ENCODE measurements around the gene SLC39A2.
"Not testable (repeated sequence)": the region's sequence is repeated elsewhere in the genome, so short reads cannot be mapped to it uniquely, and the experiment has no call there.

SLC39A2 gene

DNA sequence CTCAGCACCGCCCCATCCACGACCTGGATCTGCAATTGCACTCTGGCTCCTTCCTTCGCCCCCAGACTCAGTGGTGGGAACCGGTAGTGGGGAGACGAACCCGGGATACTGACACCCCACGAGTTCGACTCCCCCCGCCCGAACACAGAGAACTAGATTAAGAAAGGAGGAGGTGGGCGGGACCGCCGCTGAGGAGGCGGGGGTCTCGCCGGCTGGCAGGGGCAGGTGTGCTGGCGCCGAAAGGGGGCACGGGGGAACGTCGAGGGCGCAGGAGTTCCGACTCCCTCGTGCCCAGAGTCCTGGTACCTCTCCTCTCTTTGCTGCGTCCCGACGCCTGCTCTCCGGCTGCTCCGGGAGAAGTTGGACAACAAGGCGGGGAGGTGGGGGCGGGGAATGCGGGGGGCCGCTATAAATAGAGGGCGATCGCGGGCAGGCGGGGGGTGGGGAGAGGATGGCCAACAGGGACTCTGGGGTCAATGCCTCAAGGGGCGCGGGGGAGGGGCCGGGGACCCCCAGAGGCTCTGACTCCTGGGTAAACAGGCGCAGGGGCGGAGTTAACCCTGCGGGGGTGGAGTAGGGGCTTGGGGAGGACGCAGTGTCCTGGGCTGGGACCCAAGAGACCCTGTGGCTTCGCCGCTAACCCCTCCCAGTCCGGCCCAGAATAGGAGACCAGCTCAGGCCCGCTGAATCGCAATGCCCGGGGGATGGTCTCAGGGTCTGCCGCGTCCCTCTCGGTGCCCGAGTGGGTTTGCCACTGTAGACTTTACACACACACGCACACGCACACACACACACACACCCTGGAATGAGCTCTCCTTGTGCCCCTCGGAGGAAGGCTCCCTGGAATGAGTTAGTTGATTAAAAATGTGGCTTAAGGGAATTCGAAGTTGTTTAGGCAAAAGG, 26.5 kb downstream of the SLC39A2 start:
- DNase-seq, result peak; percentile 27 to 95 (median 81)

GRCh38 chr14:21026274-21026987, 27.3 kb downstream of the SLC39A2 start:
- DNase-seq, result peak in 55 of 58 donors; percentile 43 to 92 (median 81)

DNA sequence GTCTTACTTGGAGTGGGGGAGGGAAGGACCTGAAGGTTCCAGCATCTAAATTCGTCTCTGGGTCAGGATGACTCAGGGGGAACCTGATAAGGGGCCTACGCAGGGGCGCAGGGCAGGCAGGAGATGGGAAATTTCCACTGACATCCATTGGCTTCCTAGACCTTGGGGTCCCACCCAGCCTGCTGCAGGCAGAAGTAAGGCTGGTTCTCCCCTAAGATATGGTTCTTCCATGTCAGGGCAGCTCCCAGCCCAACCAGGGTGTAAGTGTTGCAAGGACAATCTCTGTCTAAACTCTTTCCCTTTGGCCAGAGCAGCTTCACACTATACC, 27.9 kb downstream of the SLC39A2 start:
- no peak for DNase-seq

- DNase-seq, result no peak
Measured at GRCh38 chr14:21029917-21030316, 30.8 kb downstream of the SLC39A2 start, which contains the start of gene TPPP2. TPPP2 (plus strand) TSS chr14:21030217; CDS start chr14:21030582, 365 bp downstream.

DNA sequence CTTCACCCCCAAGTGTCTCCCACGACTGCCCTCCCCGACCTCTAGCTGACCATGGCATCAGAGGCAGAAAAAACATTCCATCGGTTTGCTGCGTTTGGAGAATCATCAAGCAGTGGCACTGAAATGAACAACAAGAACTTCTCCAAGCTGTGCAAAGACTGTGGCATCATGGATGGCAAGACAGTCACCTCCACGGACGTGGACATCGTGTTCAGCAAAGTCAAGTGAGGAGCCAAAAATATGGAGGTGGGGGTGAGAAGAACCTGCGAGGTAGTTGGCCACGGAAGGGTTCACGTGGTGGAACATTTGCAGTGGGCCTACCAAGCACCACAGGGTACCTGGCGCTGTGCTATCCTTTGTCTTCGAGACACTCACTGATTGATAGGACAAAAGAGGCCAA, 31.4 kb downstream of the SLC39A2 start:
- no peak for DNase-seq

DNA sequence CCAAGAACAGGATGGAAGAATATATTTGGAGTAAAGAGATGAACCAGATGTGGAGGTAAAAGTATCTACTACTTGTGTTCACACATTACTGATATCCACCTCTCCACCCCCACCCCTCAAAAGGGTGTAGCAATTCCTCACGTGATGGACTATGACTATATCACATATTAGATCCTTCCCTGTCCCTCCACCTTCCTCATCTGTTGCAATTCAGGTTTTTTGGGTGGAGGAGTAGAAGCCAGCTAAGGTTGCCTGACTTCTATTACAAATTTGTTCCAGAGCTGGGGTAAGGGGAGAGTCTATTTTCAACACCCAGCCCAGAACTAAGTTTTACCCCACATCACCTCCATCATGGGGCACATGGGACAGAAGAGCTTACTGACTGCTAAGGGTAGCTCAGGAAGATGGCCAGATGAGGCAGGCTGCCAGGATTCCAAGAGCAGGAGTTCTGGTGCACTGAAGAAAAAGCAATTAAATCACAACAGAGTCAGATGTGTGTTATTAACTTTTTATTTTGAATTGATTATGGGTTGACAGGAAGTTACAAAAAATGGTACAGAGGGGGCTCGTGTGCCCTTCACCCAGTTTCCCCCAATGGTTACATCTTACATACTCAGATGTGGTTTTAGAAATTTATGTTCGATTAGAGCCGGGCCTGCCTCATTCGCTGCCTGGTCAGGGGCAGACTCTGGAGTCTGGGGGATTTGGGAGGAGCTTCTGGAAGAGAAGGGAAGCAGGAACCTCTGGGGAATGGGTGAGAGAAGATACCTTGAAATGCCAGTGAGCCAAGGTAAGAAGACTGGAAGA, 33.4 kb downstream of the SLC39A2 start:
- DNase-seq, result peak in 2 of 58 donors; percentile 4 to 17

GRCh38 chr14:21033133-21033698, 34.1 kb downstream of the SLC39A2 start:
- peak in 10 of 58 donors; percentile 7 to 49 (median 25) for DNase-seq

DNA sequence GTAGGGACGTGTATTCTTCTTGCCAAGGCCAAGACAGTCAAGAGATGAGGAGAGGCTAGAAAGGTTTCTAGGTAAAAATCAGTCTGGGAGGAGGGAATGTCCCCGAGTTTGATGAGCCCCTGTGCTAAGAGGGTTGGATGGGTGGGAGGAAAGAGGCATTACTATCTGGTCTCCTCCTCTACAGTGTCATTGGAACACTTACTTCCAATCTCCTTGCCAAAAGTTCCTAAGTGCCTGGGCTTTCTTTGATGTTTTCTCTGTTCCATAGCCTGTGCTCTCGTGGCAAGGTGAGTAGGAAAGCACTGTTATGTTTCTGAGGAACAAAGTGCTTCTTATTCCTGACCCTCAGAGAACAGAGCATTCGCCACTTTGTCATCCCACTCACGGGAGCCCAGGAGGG, 35.6 kb downstream of the SLC39A2 start, which contains the start of gene RNASE13:
TSS of gene RNASE13 (minus strand) at position 101 of the 400 bp plus-strand sequence. CDS start 519 bp downstream, outside the sequence.
- DNase-seq, result no peak

DNA sequence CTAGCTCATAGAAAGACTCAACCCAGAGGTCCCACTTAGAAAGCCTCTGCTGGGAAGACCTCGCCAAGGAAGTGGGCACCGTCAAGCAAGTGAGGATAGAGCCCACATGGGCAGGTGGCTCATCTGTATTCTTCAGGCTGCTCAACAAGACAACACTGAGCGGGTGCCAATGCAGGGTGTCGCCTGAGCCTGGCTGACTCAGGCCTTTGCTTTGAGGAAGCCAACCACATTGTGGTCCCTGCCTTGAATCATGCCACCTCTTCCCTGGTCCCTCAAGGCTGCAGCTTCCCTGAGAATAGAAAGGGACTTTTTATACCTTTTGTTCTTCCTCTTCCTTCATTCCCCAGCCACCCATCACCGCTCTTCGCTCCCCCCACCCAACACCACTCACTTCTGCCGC, 37.7 kb downstream of the SLC39A2 start:
- peak in 5 of 58 donors; percentile 8 to 34 (median 12) for DNase-seq

- no peak for DNase-seq
Measured at GRCh38 chr14:21037156-21037555, 38.1 kb downstream of the SLC39A2 start.

GRCh38 chr14:21038441-21039422, 39.6 kb downstream of the SLC39A2 start:
- DNase-seq, result peak; percentile 15 to 90 (median 74)

DNA sequence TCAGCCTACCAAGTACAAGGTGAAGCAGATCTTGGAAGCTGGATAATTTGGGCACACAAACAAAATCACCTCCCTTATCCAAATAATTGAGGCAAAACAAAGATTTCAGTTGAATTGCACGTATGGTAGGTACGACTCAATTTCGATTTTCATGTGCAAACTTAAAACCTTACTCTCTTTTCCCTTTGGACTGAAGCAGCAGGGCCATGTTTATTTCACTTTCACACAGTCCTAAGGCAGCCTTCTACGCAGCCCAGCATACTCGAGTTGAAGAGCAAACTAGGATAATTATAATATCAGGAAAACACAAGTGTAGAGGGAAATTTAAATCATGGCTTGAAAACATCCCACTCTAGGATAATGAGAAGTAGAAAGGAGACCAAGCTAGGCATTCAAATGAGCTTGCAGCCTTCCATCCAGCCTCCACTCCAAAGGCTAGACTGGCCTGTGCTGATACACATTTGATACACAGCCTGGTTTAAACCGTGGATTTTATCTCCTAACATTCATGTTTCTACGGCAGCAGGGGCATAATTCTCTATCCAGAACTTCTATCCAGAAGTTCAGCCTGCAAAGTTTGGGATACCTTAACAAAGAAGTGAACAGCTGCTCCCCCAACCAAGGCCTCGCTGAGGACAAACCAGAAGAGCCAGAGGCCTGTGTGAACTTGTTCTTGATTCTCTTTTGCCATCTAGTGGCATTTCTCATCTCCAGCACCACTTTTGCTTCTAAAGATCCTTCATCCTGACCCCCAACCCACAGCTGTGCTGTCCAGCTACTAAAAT, 40.7 kb downstream of the SLC39A2 start:
- DNase-seq, result peak in 40 of 58 donors; percentile 10 to 87 (median 44)

- no peak for DNase-seq
Measured at GRCh38 chr14:21040370-21040925, 41.4 kb downstream of the SLC39A2 start.

- not testable (repeated sequence) for DNase-seq
Measured at GRCh38 chr14:21040941-21041340, 41.8 kb downstream of the SLC39A2 start.

GRCh38 chr14:21041676-21042433, 42.8 kb downstream of the SLC39A2 start, which contains the start of gene RNASE7:
RNASE7 (plus strand) TSS chr14:21042362; CDS start chr14:21042993, 631 bp downstream.
- peak in 7 of 58 donors; percentile 4 to 68 (median 14) for DNase-seq

DNA sequence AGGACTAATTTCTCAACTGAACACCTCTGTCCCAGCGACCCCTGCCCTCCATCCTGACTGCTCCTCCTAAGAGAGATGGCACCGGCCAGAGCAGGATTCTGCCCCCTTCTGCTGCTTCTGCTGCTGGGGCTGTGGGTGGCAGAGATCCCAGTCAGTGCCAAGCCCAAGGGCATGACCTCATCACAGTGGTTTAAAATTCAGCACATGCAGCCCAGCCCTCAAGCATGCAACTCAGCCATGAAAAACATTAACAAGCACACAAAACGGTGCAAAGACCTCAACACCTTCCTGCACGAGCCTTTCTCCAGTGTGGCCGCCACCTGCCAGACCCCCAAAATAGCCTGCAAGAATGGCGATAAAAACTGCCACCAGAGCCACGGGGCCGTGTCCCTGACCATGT, 43.8 kb downstream of the SLC39A2 start:
- peak in 41 of 58 donors; percentile 4 to 76 (median 40) for DNase-seq

DNA sequence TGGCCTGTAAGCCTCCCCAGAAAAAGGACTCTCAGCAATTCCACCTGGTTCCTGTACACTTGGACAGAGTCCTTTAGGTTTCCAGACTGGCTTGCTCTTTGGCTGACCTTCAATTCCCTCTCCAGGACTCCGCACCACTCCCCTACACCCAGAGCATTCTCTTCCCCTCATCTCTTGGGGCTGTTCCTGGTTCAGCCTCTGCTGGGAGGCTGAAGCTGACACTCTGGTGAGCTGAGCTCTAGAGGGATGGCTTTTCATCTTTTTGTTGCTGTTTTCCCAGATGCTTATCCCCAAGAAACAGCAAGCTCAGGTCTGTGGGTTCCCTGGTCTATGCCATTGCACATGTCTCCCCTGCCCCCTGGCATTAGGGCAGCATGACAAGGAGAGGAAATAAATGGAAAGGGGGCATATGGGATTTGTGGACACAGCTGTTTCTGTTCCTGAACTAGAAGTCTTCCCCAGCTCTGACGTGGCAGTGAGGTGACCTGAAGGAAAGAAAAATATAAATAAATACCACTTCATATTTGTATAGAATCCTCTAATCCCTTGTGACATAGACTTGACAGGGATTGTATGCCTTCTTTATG, 44.4 kb downstream of the SLC39A2 start:
- DNase-seq, result no peak
